ENCODE results near the gene TMPRSS11A. TPM values are rescaled to one million over a fixed set of nuclear protein-coding genes. Genes with fewer than 3 reads are reported as not detected.

Gene TMPRSS11A
- total RNA-seq, 1 experiment from 2014 or later: not detected

- no peak for TF ChIP-seq ATF2 (CRISPR knock-in tag; IDR thresholded peaks at IDR 0.05; ENCODE audit: borderline replicate concordance, low read depth)
- TF ChIP-seq, protein P1, sequence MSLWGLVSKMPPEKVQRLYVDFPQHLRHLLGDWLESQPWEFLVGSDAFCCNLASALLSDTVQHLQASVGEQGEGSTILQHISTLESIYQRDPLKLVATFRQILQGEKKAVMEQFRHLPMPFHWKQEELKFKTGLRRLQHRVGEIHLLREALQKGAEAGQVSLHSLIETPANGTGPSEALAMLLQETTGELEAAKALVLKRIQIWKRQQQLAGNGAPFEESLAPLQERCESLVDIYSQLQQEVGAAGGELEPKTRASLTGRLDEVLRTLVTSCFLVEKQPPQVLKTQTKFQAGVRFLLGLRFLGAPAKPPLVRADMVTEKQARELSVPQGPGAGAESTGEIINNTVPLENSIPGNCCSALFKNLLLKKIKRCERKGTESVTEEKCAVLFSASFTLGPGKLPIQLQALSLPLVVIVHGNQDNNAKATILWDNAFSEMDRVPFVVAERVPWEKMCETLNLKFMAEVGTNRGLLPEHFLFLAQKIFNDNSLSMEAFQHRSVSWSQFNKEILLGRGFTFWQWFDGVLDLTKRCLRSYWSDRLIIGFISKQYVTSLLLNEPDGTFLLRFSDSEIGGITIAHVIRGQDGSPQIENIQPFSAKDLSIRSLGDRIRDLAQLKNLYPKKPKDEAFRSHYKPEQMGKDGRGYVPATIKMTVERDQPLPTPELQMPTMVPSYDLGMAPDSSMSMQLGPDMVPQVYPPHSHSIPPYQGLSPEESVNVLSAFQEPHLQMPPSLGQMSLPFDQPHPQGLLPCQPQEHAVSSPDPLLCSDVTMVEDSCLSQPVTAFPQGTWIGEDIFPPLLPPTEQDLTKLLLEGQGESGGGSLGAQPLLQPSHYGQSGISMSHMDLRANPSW (CRISPR knock-in tag; conservative IDR thresholded peaks at IDR 0.05; ENCODE audit: low read depth): no peak
- TF ChIP-seq ATF3 (CRISPR knock-in tag; conservative IDR thresholded peaks at IDR 0.05): no peak
- TF ChIP-seq AR (CRISPR knock-in tag; IDR thresholded peaks at IDR 0.05): no peak
Observed at GRCh38 chr4:68011684-68012083, 48.4 kb upstream of the TMPRSS11A start (continued).

DNA sequence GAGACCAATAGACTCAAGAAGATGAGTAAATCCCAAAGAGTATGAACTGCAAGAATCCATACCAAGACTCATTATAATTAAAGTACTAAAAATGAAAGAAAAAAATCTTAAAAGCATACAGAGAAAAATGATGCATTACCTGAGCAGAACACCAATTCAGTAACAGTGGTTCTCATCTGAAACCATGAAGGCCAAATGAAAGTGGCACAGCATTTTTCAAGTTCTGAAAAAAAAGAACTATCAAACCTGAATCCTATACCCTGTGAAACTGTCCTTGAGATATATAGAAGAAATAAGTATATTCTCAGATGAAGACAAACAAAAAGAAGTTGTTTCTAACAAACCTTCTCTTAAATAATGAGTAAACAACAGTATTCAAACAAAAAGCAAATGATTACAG lies 39.6 kb upstream of the TMPRSS11A start:
- Mint-ChIP-seq H3K4me3 (no peak overlapping the region), H3K4me1 (no peaks in the 10 kb centered on the region), H3K27me3 (ENCODE audit: low read depth) (no peaks in the 10 kb centered on the region), H3K27ac (no peak overlapping the region), H3K36me3 (no peaks in the 10 kb centered on the region), H3K9me3 (peaks cover 17% of the 10 kb centered on the region)
- DNase-seq (ENCODE audit: low spot score) (no peak), ATAC-seq (no peak)
- ChIA-PET POLR2A (no interaction called here), CTCF (no interaction called here)
- TF ChIP-seq, protein P2, sequence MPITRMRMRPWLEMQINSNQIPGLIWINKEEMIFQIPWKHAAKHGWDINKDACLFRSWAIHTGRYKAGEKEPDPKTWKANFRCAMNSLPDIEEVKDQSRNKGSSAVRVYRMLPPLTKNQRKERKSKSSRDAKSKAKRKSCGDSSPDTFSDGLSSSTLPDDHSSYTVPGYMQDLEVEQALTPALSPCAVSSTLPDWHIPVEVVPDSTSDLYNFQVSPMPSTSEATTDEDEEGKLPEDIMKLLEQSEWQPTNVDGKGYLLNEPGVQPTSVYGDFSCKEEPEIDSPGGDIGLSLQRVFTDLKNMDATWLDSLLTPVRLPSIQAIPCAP (CRISPR knock-in tag; IDR thresholded peaks at IDR 0.05): no peak
- TF ChIP-seq ZNF396 (CRISPR knock-in tag; IDR thresholded peaks at IDR 0.05; ENCODE audit: borderline replicate concordance) (no peak), ZNF532 (CRISPR knock-in tag; IDR thresholded peaks at IDR 0.05; ENCODE audit: borderline replicate concordance) (no peak), AR (CRISPR knock-in tag; IDR thresholded peaks at IDR 0.05) (no peak), IRF2 (CRISPR knock-in tag; IDR thresholded peaks at IDR 0.05; ENCODE audit: borderline replicate concordance, low read depth) (no peak), NFATC4 (CRISPR knock-in tag; IDR thresholded peaks at IDR 0.05) (no peak), PREB (CRISPR knock-in tag; IDR thresholded peaks at IDR 0.05; ENCODE audit: borderline replicate concordance) (no peak)
- TF ChIP-seq, protein P3, sequence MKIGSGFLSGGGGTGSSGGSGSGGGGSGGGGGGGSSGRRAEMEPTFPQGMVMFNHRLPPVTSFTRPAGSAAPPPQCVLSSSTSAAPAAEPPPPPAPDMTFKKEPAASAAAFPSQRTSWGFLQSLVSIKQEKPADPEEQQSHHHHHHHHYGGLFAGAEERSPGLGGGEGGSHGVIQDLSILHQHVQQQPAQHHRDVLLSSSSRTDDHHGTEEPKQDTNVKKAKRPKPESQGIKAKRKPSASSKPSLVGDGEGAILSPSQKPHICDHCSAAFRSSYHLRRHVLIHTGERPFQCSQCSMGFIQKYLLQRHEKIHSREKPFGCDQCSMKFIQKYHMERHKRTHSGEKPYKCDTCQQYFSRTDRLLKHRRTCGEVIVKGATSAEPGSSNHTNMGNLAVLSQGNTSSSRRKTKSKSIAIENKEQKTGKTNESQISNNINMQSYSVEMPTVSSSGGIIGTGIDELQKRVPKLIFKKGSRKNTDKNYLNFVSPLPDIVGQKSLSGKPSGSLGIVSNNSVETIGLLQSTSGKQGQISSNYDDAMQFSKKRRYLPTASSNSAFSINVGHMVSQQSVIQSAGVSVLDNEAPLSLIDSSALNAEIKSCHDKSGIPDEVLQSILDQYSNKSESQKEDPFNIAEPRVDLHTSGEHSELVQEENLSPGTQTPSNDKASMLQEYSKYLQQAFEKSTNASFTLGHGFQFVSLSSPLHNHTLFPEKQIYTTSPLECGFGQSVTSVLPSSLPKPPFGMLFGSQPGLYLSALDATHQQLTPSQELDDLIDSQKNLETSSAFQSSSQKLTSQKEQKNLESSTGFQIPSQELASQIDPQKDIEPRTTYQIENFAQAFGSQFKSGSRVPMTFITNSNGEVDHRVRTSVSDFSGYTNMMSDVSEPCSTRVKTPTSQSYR (CRISPR knock-in tag; IDR thresholded peaks at IDR 0.05): no peak
- TF ChIP-seq, protein P4, sequence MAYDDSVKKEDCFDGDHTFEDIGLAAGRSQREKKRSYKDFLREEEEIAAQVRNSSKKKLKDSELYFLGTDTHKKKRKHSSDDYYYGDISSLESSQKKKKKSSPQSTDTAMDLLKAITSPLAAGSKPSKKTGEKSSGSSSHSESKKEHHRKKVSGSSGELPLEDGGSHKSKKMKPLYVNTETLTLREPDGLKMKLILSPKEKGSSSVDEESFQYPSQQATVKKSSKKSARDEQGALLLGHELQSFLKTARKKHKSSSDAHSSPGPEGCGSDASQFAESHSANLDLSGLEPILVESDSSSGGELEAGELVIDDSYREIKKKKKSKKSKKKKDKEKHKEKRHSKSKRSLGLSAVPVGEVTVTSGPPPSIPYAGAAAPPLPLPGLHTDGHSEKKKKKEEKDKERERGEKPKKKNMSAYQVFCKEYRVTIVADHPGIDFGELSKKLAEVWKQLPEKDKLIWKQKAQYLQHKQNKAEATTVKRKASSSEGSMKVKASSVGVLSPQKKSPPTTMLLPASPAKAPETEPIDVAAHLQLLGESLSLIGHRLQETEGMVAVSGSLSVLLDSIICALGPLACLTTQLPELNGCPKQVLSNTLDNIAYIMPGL (CRISPR knock-in tag; IDR thresholded peaks at IDR 0.05): no peak

Measured in WTC11 (cell line).